SU-DHL-6 (cell line): ENCODE results near the gene MGMT.

Experiments
- EZH2phosphoT487 ChIP-seq: fragments of 200-600 bp; sonication (generic), shearing (Covaris generic); conservative IDR thresholded peaks from 2 replicates; pipeline ENCODE4 v1.6.1; 2018; ENCODE audit warnings: mild to moderate bottlenecking, antibody characterized with exemption, low read length, moderate library complexity, mixed read lengths
- TF ChIP-seq, protein P1 (sequence below): fragments of 200-600 bp; sonication (generic); IDR thresholded peaks from one replicate; pipeline ENCODE4 v1.5.1; 2017; ENCODE audit warnings: antibody characterized with exemption, mild to moderate bottlenecking, low read length, moderate library complexity; ENCODE audit not compliant: insufficient read depth, poor library complexity, severe bottlenecking

DNA sequence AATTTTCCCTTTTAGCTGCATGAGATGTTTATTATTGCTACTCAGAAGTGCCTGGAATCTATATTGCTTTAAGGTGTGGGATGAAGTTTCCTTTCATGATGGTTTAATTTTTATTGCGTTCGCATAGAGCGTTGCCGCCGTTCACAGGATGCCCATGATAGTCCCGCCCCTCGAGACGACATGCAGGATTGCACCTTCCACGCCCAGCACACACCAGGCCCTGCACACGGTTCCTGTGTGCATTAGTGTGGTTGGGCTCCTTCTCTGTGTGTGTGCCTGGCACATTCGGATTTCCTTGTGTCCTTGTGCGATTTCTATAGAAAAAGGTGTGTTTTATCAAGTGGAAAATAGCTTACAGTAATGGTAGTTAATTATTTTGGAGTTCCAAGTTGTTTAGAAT, 42.1 kb downstream of the MGMT start:
- TF ChIP-seq, protein P1, sequence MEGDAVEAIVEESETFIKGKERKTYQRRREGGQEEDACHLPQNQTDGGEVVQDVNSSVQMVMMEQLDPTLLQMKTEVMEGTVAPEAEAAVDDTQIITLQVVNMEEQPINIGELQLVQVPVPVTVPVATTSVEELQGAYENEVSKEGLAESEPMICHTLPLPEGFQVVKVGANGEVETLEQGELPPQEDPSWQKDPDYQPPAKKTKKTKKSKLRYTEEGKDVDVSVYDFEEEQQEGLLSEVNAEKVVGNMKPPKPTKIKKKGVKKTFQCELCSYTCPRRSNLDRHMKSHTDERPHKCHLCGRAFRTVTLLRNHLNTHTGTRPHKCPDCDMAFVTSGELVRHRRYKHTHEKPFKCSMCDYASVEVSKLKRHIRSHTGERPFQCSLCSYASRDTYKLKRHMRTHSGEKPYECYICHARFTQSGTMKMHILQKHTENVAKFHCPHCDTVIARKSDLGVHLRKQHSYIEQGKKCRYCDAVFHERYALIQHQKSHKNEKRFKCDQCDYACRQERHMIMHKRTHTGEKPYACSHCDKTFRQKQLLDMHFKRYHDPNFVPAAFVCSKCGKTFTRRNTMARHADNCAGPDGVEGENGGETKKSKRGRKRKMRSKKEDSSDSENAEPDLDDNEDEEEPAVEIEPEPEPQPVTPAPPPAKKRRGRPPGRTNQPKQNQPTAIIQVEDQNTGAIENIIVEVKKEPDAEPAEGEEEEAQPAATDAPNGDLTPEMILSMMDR: no peak
- no peak for TF ChIP-seq EZH2phosphoT487
